Osteocyte (in vitro differentiated cells): ENCODE data around the gene SPG7. TPM values are rescaled to one million over a fixed set of nuclear protein-coding genes. Genes with fewer than 3 reads are reported as not detected.

Source experiments
- DNase-seq: peaks from one replicate; pipeline ENCODE4 v3.0.0; 2021; ENCODE audit warnings: mixed read lengths; ENCODE audit not compliant: unreplicated experiment; ENCODE audit errors: extremely low spot score
- H3K27ac Mint-ChIP-seq: one replicate; pipeline ENCODE4 v1.8.0; 2021; ENCODE audit warnings: mild to moderate bottlenecking, mixed read lengths; ENCODE audit not compliant: unreplicated experiment
- H3K27me3 Mint-ChIP-seq: one replicate; pipeline ENCODE4 v1.8.0; 2021; ENCODE audit warnings: mixed read lengths; ENCODE audit not compliant: unreplicated experiment
- H3K36me3 Mint-ChIP-seq: one replicate; pipeline ENCODE4 v1.8.0; 2021; ENCODE audit warnings: mixed read lengths; ENCODE audit not compliant: unreplicated experiment
- H3K4me1 Mint-ChIP-seq: one replicate; pipeline ENCODE4 v1.8.0; 2021; ENCODE audit warnings: mixed read lengths; ENCODE audit not compliant: unreplicated experiment
- H3K4me3 Mint-ChIP-seq: one replicate; pipeline ENCODE4 v1.8.0; 2021; ENCODE audit warnings: mild to moderate bottlenecking, moderate library complexity, mixed read lengths; ENCODE audit not compliant: unreplicated experiment
- H3K9me3 Mint-ChIP-seq: one replicate; pipeline ENCODE4 v1.8.0; 2021; ENCODE audit warnings: mixed read lengths; ENCODE audit not compliant: unreplicated experiment
- CTCF ChIP-seq: fragments of 200-600 bp; sonication (generic); IDR thresholded peaks from 2 replicates; pipeline ENCODE4 v1.5.0; 2021; ENCODE audit warnings: antibody characterized with exemption, mild to moderate bottlenecking, moderate library complexity
- total RNA-seq: library from RNA; stranded (reverse); gene quantifications from 2 replicates; pipeline ENCODE4 v1.2.1, GENCODE V29; 2021

SPG7 gene
- total RNA-seq, 1 donor from 2014 or later, result 125 TPM

GRCh38 chr16:89475144-89475543 is 33.1 kb upstream of the SPG7 start:
- Mint-ChIP-seq H3K27ac (no peak overlapping the region), H3K9me3 (no peaks in the 10 kb centered on the region), H3K4me3 (no peak overlapping the region), H3K4me1 (peaks cover 72% of the 10 kb centered on the region), H3K27me3 (no peaks in the 10 kb centered on the region), H3K36me3 (peaks cover 5% of the 10 kb centered on the region)
- TF ChIP-seq CTCF, result no peak
- no peak for DNase-seq

- H3K27ac Mint-ChIP-seq, result no peak overlapping the region
- no peaks in the 10 kb centered on the region for H3K9me3 Mint-ChIP-seq
- no peak for DNase-seq
- no peak overlapping the region for H3K4me3 Mint-ChIP-seq
- no peak for TF ChIP-seq CTCF
- H3K4me1 Mint-ChIP-seq, result peaks cover 70% of the 10 kb centered on the region
- H3K27me3 Mint-ChIP-seq, result no peaks in the 10 kb centered on the region
- peaks cover 5% of the 10 kb centered on the region for H3K36me3 Mint-ChIP-seq
Observed at GRCh38 chr16:89476379-89476778, 31.8 kb upstream of the SPG7 start.

GRCh38 chr16:89476811-89477261 is 31.4 kb upstream of the SPG7 start:
- no peak for TF ChIP-seq CTCF
- Mint-ChIP-seq H3K36me3 (peaks cover 5% of the 10 kb centered on the region), H3K4me3 (no peak overlapping the region), H3K27me3 (no peaks in the 10 kb centered on the region), H3K27ac (no peak overlapping the region), H3K9me3 (no peaks in the 10 kb centered on the region), H3K4me1 (peaks cover 70% of the 10 kb centered on the region)
- DNase-seq, result no peak

- Mint-ChIP-seq H3K27me3 (no peaks in the 10 kb centered on the region), H3K4me3 (no peak overlapping the region), H3K36me3 (peaks cover 5% of the 10 kb centered on the region), H3K27ac (peak overlapping the region; percentile 54), H3K4me1 (peaks cover 72% of the 10 kb centered on the region), H3K9me3 (no peaks in the 10 kb centered on the region)
- DNase-seq, result no peak
- no peak for TF ChIP-seq CTCF
Observed at GRCh38 chr16:89478576-89479221, 29.5 kb upstream of the SPG7 start.

- Mint-ChIP-seq H3K36me3 (peaks cover 2% of the 10 kb centered on the region), H3K9me3 (no peaks in the 10 kb centered on the region), H3K4me3 (no peak overlapping the region), H3K4me1 (peaks cover 73% of the 10 kb centered on the region), H3K27ac (no peak overlapping the region), H3K27me3 (no peaks in the 10 kb centered on the region)
- TF ChIP-seq CTCF, result no peak
- DNase-seq, result no peak
Observed at GRCh38 chr16:89481356-89481955, 26.7 kb upstream of the SPG7 start.
